NCI-H345 treated with DMSO at 0.1 percent for 48 hours (cell line): ENCODE results near the gene ACTG2.
A peak's percentile ranks its signal among the peaks of the same experiment; 100 is the strongest.
"Not testable (repeated sequence)": the region's sequence is repeated elsewhere in the genome, so short reads cannot be mapped to it uniquely, and the experiment has no call there.

ENCODE experiments used
- DNase-seq: peaks from one replicate; lab custom pipeline; 2025; ENCODE audit not compliant: unreplicated experiment; lab: John Stamatoyannopoulos, UW

The ACTG2 gene

GRCh38 chr2:73892631-73893329 lies at the start of gene ACTG2:
Gene ACTG2 (plus strand): TSS chr2:73893008. CDS start chr2:73901312, 8,304 bp downstream.
- no peak for DNase-seq

GRCh38 chr2:73844087-73844486 lies 48.7 kb upstream of the ACTG2 start:
- DNase-seq = no peak

- DNase-seq = peak; percentile 95
Observed at GRCh38 chr2:73850009-73850408, 42.8 kb upstream of the ACTG2 start.

GRCh38 chr2:73851274-73851673 lies 41.5 kb upstream of the ACTG2 start:
- DNase-seq = no peak

- DNase-seq = no peak
Observed at GRCh38 chr2:73852020-73852419, 40.8 kb upstream of the ACTG2 start.

GRCh38 chr2:73855526-73855925 lies 37.3 kb upstream of the ACTG2 start:
- no peak for DNase-seq

GRCh38 chr2:73856214-73856613 lies 36.6 kb upstream of the ACTG2 start:
- DNase-seq = no peak

GRCh38 chr2:73859721-73860586 lies 32.9 kb upstream of the ACTG2 start:
- no peak for DNase-seq

- DNase-seq = no peak
Observed at GRCh38 chr2:73862987-73863386, 29.8 kb upstream of the ACTG2 start.

GRCh38 chr2:73868204-73868978 lies 24.4 kb upstream of the ACTG2 start:
- DNase-seq = no peak

- no peak for DNase-seq
Observed at GRCh38 chr2:73870084-73870483, 22.7 kb upstream of the ACTG2 start.

- DNase-seq = peak; percentile 95
Observed at GRCh38 chr2:73877071-73877802, 15.6 kb upstream of the ACTG2 start.

GRCh38 chr2:73877984-73878383 lies 14.8 kb upstream of the ACTG2 start:
- not testable (repeated sequence) for DNase-seq

- no peak for DNase-seq
Observed at GRCh38 chr2:73885406-73885805, 7.4 kb upstream of the ACTG2 start.

GRCh38 chr2:73886357-73886756 lies 6.5 kb upstream of the ACTG2 start:
- no peak for DNase-seq

- DNase-seq = not testable (repeated sequence)
Observed at GRCh38 chr2:73887596-73888353, 5.0 kb upstream of the ACTG2 start.

GRCh38 chr2:73888388-73888787 lies 4.4 kb upstream of the ACTG2 start:
- DNase-seq = no peak

- DNase-seq = no peak
Observed at GRCh38 chr2:73889206-73889605, 3.6 kb upstream of the ACTG2 start.

GRCh38 chr2:73890301-73891092 lies 2.3 kb upstream of the ACTG2 start:
- no peak for DNase-seq
